ENCODE data around the gene NFKBIE. TPM values are rescaled to one million over a fixed set of nuclear protein-coding genes. Genes with fewer than 3 reads are reported as not detected.

NFKBIE gene
- total RNA-seq, 2 donors from 2014 or later: 18.9 to 68.6 TPM

- DNase-seq: peak; percentile 97 to 99 (median 98)
- TF ChIP-seq POLR2A (IDR thresholded peaks at IDR 0.05) (peak; percentile 98 to 100 (median 100)), CTCF (IDR thresholded peaks at IDR 0.05) (peak in 1 of 7 experiments; percentile 18)
- no peaks in the 10 kb centered on the region for H3K27me3 ChIP-seq
- no peaks in the 10 kb centered on the region for H3K9me3 ChIP-seq
- H3K4me3 ChIP-seq: peak within 1 kb of the TSS; percentile 91 to 100
- peak; percentile 86 for ATAC-seq
- H3K36me3 ChIP-seq (replicated peaks in 1 of 2; ENCODE audit: insufficient read depth in 1 of 2, low read depth in 2 of 2): peaks cover 22 to 26% of the 10 kb centered on the region in 2 donors
- WGBS, 2 donors: 0% methylated on average over 15 to 34 of the region's 34 CpGs
- intact Hi-C loops (cut with DNase I): no loop called here
- peaks cover 48% of the 10 kb centered on the region for H3K4me1 ChIP-seq
- peak within 1 kb of the TSS; percentile 98 to 99 (median 99) for H3K27ac ChIP-seq
Measured at GRCh38 chr6:44246663-44247337, 18.6 kb downstream of the NFKBIE start, which contains the start of gene HSP90AB1. Gene HSP90AB1 (plus strand): TSS chr6:44247101. CDS start chr6:44248630, 1,529 bp downstream.

- intact Hi-C loops (cut with DNase I): no loop called here
- ATAC-seq (peak; percentile 70), DNase-seq (peak; percentile 90 to 93 (median 90))
- 0 to 1% methylated on average over 17 to 62 of the region's 62 CpGs for WGBS, 2 donors
- Histone ChIP-seq H3K4me3 (peak overlapping the region; percentile 65 to 91), H3K9me3 (no peaks in the 10 kb centered on the region), H3K27me3 (no peaks in the 10 kb centered on the region), H3K4me1 (peaks cover 42% of the 10 kb centered on the region), H3K27ac (peak overlapping the region; percentile 98 to 99 (median 99)), H3K36me3 (replicated peaks in 1 of 2; ENCODE audit: insufficient read depth in 1 of 2, low read depth in 2 of 2) (peaks cover 16 to 19% of the 10 kb centered on the region in 2 donors)
- TF ChIP-seq CTCF (IDR thresholded peaks at IDR 0.05) (peak in 3 of 7 experiments; percentile 22 to 44 (median 23)), POLR2A (IDR thresholded peaks at IDR 0.05) (peak in 2 of 3 donors; percentile 12 to 42)
Measured at GRCh38 chr6:44245912-44246662, 19.3 kb downstream of the NFKBIE start.

GRCh38 chr6:44245391-44245911, 19.9 kb downstream of the NFKBIE start:
- Histone ChIP-seq H3K4me3 (peak overlapping the region in 1 of 2 donors; percentile 38), H3K27ac (peak overlapping the region; percentile 98 to 99 (median 99)), H3K4me1 (peaks cover 35% of the 10 kb centered on the region), H3K9me3 (no peaks in the 10 kb centered on the region), H3K27me3 (no peaks in the 10 kb centered on the region), H3K36me3 (replicated peaks in 1 of 2; ENCODE audit: insufficient read depth in 1 of 2, low read depth in 2 of 2) (peaks cover 9 to 13% of the 10 kb centered on the region in 2 donors)
- no peak for TF ChIP-seq CTCF (IDR thresholded peaks at IDR 0.05)
- TF ChIP-seq POLR2A (IDR thresholded peaks at IDR 0.05): no peak
- DNase-seq: no peak
- 59 to 64% methylated on average over 12 of the region's 12 CpGs for WGBS, 2 donors
- no peak for ATAC-seq
- intact Hi-C loops (cut with DNase I): no loop called here

GRCh38 chr6:44243345-44243744, 22.0 kb downstream of the NFKBIE start:
- ATAC-seq: no peak

More at GRCh38 chr6:44243345-44243744, 22.0 kb downstream of the NFKBIE start:
- no peaks in the 10 kb centered on the region for H3K36me3 ChIP-seq (replicated peaks in 1 of 2; ENCODE audit: insufficient read depth in 1 of 2, low read depth in 2 of 2)
- TF ChIP-seq POLR2A (IDR thresholded peaks at IDR 0.05) (no peak), CTCF (IDR thresholded peaks at IDR 0.05) (no peak)
- H3K27me3 ChIP-seq: no peaks in the 10 kb centered on the region
- DNase-seq: no peak
- H3K9me3 ChIP-seq: no peaks in the 10 kb centered on the region
- H3K4me1 ChIP-seq: peaks cover 18% of the 10 kb centered on the region
- 89 to 96% methylated on average over 4 to 7 of the region's 7 CpGs for WGBS, 2 donors
- intact Hi-C loops (cut with DNase I): no loop called here
- H3K4me3 ChIP-seq: no peak overlapping the region
- H3K27ac ChIP-seq: no peak overlapping the region
